ENCODE data around the gene CD86.

- TF ChIP-seq HNF4A (conservative IDR thresholded peaks at IDR 0.05) (no peak), CTCF (IDR thresholded peaks at IDR 0.05; ENCODE audit: low read depth, low read length, missing input control) (no peak), GABPA (IDR thresholded peaks at IDR 0.05 in 1 of 2, conservative IDR thresholded peaks at IDR 0.05 in 1 of 2) (no peak), MAX (IDR thresholded peaks at IDR 0.05) (no peak), REST (IDR thresholded peaks at IDR 0.05) (no peak), RXRA (IDR thresholded peaks at IDR 0.05) (no peak), NR2F2 (IDR thresholded peaks at IDR 0.05) (no peak)
Measured at GRCh38 chr3:122030381-122031122, 24.6 kb upstream of the CD86 start.

All from liver (tissue), 3 donors.